ENCODE results near the gene RIPOR2. TPM values are rescaled to one million over a fixed set of nuclear protein-coding genes. Genes with fewer than 3 reads are reported as not detected.

The RIPOR2 gene
- total and polyA plus RNA-seq, 2 of the 13 experiments (the other 11 are each of a cell fraction or from before 2014, with no cell fraction given) = 0.02 to 0.05 TPM

DNA sequence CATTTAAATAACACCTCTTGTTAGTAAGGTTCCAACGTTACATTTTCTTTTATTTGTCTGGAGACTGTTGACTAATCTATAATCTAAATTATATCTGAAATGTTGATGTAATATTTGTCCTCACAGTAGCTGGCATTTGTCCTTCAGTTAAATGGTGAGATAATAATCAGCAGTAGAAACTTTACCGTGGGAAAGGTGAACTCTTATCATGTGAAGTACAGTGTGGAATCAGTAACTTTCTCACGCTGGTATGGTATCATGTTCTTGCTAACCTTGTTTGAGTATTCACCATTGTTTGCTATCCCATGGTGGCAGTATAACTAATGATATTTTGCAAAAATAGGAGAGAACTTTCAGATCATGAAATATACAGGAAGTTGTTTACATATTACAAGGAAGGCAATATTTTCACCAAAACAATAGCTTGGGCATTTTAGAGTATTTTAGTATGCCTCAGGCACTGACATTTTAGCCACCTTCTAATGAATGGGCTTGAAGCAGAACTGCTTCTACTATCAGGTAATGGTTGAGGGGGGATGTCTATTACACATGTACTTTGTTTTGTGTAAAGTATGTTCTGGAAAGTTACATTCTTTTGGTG, 156.2 kb downstream of the RIPOR2 start (continued):
- TF ChIP-seq, protein P1, sequence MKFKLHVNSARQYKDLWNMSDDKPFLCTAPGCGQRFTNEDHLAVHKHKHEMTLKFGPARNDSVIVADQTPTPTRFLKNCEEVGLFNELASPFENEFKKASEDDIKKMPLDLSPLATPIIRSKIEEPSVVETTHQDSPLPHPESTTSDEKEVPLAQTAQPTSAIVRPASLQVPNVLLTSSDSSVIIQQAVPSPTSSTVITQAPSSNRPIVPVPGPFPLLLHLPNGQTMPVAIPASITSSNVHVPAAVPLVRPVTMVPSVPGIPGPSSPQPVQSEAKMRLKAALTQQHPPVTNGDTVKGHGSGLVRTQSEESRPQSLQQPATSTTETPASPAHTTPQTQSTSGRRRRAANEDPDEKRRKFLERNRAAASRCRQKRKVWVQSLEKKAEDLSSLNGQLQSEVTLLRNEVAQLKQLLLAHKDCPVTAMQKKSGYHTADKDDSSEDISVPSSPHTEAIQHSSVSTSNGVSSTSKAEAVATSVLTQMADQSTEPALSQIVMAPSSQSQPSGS (CRISPR knock-in tag; IDR thresholded peaks at IDR 0.05) = peak; percentile 35; the same call in 1 of the 2 replicates
- 0 out of 2 replicates have a peak, but pooled peaks have one; percentile 23 for TF ChIP-seq THAP11 (CRISPR knock-in tag; IDR thresholded peaks at IDR 0.05)
- TF ChIP-seq ZMYM4 (CRISPR knock-in tag; IDR thresholded peaks at IDR 0.05) = peak; percentile 24; the same call in 1 of the 2 replicates
- peak; percentile 44; the same call in 1 of the 2 replicates for TF ChIP-seq KAT8 (CRISPR knock-in tag; IDR thresholded peaks at IDR 0.05)
- peak; percentile 70 for TF ChIP-seq SIX1 (CRISPR knock-in tag; IDR thresholded peaks at IDR 0.05; ENCODE audit: borderline replicate concordance)
- TF ChIP-seq FOXA1 (IDR thresholded peaks at IDR 0.05) = no peak
- peak; percentile 63; the same call in 1 of the 2 replicates for TF ChIP-seq FOXA1 (CRISPR knock-in tag; IDR thresholded peaks at IDR 0.05)
- TF ChIP-seq KMT2B (CRISPR knock-in tag; IDR thresholded peaks at IDR 0.05) = 0 out of 2 replicates have a peak, but pooled peaks have one; percentile 32
- TF ChIP-seq ZNF644 (CRISPR knock-in tag; IDR thresholded peaks at IDR 0.05; ENCODE audit: low read depth) = 0 out of 2 replicates have a peak, but pooled peaks have one; percentile 37
- TF ChIP-seq, protein P2, sequence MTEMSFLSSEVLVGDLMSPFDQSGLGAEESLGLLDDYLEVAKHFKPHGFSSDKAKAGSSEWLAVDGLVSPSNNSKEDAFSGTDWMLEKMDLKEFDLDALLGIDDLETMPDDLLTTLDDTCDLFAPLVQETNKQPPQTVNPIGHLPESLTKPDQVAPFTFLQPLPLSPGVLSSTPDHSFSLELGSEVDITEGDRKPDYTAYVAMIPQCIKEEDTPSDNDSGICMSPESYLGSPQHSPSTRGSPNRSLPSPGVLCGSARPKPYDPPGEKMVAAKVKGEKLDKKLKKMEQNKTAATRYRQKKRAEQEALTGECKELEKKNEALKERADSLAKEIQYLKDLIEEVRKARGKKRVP (CRISPR knock-in tag; IDR thresholded peaks at IDR 0.05) = 0 out of 4 replicates have a peak, but pooled peaks of 1 of the 2 experiments have one; percentile 23
- TF ChIP-seq CREB1 (IDR thresholded peaks at IDR 0.05) = no peak
- TF ChIP-seq CREB1 (CRISPR knock-in tag; IDR thresholded peaks at IDR 0.05) = peak; percentile 35; the same call in 1 of the 2 replicates
- TF ChIP-seq ZNF331 (CRISPR knock-in tag; IDR thresholded peaks at IDR 0.05) = peak; percentile 37; the same call in 1 of the 2 replicates
- TF ChIP-seq FOXJ3 (CRISPR knock-in tag; IDR thresholded peaks at IDR 0.05; ENCODE audit: borderline replicate concordance) = peak; percentile 45; the same call in 1 of the 2 replicates
- TF ChIP-seq HHEX (CRISPR knock-in tag; IDR thresholded peaks at IDR 0.05) = no peak
- TF ChIP-seq SAP130 (CRISPR knock-in tag; IDR thresholded peaks at IDR 0.05; ENCODE audit: low read depth) = peak; percentile 73
- TF ChIP-seq MLLT10 (CRISPR knock-in tag; IDR thresholded peaks at IDR 0.05) = no peak
- TF ChIP-seq TBX3 (IDR thresholded peaks at IDR 0.05; ENCODE audit: borderline replicate concordance) = peak; percentile 37; the same call in 1 of the 2 replicates
- no peak for TF ChIP-seq SOX13 (IDR thresholded peaks at IDR 0.05)
- peak in 1 of 2 experiments; percentile 77; a peak in 2 of 4 replicates for TF ChIP-seq SOX13 (CRISPR knock-in tag; conservative IDR thresholded peaks at IDR 0.05 in 1 of 2, IDR thresholded peaks at IDR 0.05 in 1 of 2)
- 0 out of 4 replicates have a peak, but pooled peaks of 1 of the 2 experiments have one; percentile 30 for TF ChIP-seq EP300 (IDR thresholded peaks at IDR 0.05; ENCODE audit: low read depth in 2 of 2, low read length in 2 of 2)
- TF ChIP-seq EP300 (CRISPR knock-in tag; IDR thresholded peaks at IDR 0.05; ENCODE audit: borderline replicate concordance) = no peak
- TF ChIP-seq FOXA3 (CRISPR knock-in tag; IDR thresholded peaks at IDR 0.05) = peak; percentile 37; the same call in 1 of the 2 replicates
- TF ChIP-seq, protein P3, sequence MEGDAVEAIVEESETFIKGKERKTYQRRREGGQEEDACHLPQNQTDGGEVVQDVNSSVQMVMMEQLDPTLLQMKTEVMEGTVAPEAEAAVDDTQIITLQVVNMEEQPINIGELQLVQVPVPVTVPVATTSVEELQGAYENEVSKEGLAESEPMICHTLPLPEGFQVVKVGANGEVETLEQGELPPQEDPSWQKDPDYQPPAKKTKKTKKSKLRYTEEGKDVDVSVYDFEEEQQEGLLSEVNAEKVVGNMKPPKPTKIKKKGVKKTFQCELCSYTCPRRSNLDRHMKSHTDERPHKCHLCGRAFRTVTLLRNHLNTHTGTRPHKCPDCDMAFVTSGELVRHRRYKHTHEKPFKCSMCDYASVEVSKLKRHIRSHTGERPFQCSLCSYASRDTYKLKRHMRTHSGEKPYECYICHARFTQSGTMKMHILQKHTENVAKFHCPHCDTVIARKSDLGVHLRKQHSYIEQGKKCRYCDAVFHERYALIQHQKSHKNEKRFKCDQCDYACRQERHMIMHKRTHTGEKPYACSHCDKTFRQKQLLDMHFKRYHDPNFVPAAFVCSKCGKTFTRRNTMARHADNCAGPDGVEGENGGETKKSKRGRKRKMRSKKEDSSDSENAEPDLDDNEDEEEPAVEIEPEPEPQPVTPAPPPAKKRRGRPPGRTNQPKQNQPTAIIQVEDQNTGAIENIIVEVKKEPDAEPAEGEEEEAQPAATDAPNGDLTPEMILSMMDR (CRISPR knock-in tag; IDR thresholded peaks at IDR 0.05) = 0 out of 2 replicates have a peak, but pooled peaks have one; percentile 26
- TF ChIP-seq PRMT3 (CRISPR knock-in tag; IDR thresholded peaks at IDR 0.05; ENCODE audit: borderline replicate concordance, low read depth) = no peak
- peak; percentile 60; the same call in 1 of the 2 replicates for TF ChIP-seq ZNF441 (CRISPR knock-in tag; IDR thresholded peaks at IDR 0.05; ENCODE audit: borderline replicate concordance)
- TF ChIP-seq MYNN (CRISPR knock-in tag; IDR thresholded peaks at IDR 0.05; ENCODE audit: low read depth) = no peak
